ENCODE measurements around the gene TEX22. TPM values are rescaled to one million over a fixed set of nuclear protein-coding genes. Genes with fewer than 3 reads are reported as not detected.

Gene TEX22
- total RNA-seq, 1 donor from 2014 or later = 0.60 TPM

GRCh38 chr14:105431256-105431655 is 32.9 kb downstream of the TEX22 start:
- peak overlapping the region; percentile 81 for H3K27ac Mint-ChIP-seq (ENCODE audit: unreplicated experiment)
- H3K27me3 Mint-ChIP-seq (ENCODE audit: low read depth) = no peaks in the 10 kb centered on the region
- H3K9me3 Mint-ChIP-seq (ENCODE audit: low read depth) = peaks cover 12% of the 10 kb centered on the region
- H3K36me3 Mint-ChIP-seq (ENCODE audit: low read depth) = peaks cover 12% of the 10 kb centered on the region
- H3K4me3 Mint-ChIP-seq (ENCODE audit: unreplicated experiment) = no peak overlapping the region
- peaks cover 27% of the 10 kb centered on the region for H3K4me1 Mint-ChIP-seq (ENCODE audit: low read depth)
- TF ChIP-seq CTCF (IDR thresholded peaks at IDR 0.05) = no peak
- no peak for DNase-seq (ENCODE audit: low spot score)

GRCh38 chr14:105432657-105433056 is 34.3 kb downstream of the TEX22 start:
- no peak overlapping the region for H3K4me3 Mint-ChIP-seq (ENCODE audit: unreplicated experiment)
- no peak for TF ChIP-seq CTCF (IDR thresholded peaks at IDR 0.05)
- H3K4me1 Mint-ChIP-seq (ENCODE audit: low read depth) = peaks cover 30% of the 10 kb centered on the region
- H3K27me3 Mint-ChIP-seq (ENCODE audit: low read depth) = no peaks in the 10 kb centered on the region
- H3K9me3 Mint-ChIP-seq (ENCODE audit: low read depth) = peaks cover 12% of the 10 kb centered on the region
- no peak for DNase-seq (ENCODE audit: low spot score)
- H3K27ac Mint-ChIP-seq (ENCODE audit: unreplicated experiment) = no peak overlapping the region
- peaks cover 9% of the 10 kb centered on the region for H3K36me3 Mint-ChIP-seq (ENCODE audit: low read depth)

- Mint-ChIP-seq H3K4me3 (ENCODE audit: unreplicated experiment) (no peak overlapping the region), H3K36me3 (ENCODE audit: low read depth) (peaks cover 7% of the 10 kb centered on the region), H3K27me3 (ENCODE audit: low read depth) (no peaks in the 10 kb centered on the region), H3K9me3 (ENCODE audit: low read depth) (peaks cover 12% of the 10 kb centered on the region), H3K27ac (ENCODE audit: unreplicated experiment) (no peak overlapping the region), H3K4me1 (ENCODE audit: low read depth) (peaks cover 30% of the 10 kb centered on the region)
- no peak for TF ChIP-seq CTCF (IDR thresholded peaks at IDR 0.05)
- no peak for DNase-seq (ENCODE audit: low spot score)
These were observed 34.8 kb downstream of the TEX22 start for GRCh38 chr14:105433161-105433605.

- Mint-ChIP-seq H3K9me3 (ENCODE audit: low read depth) (peaks cover 9% of the 10 kb centered on the region), H3K4me3 (ENCODE audit: unreplicated experiment) (no peak overlapping the region), H3K36me3 (ENCODE audit: low read depth) (no peaks in the 10 kb centered on the region), H3K27ac (ENCODE audit: unreplicated experiment) (no peak overlapping the region), H3K27me3 (ENCODE audit: low read depth) (no peaks in the 10 kb centered on the region), H3K4me1 (ENCODE audit: low read depth) (peaks cover 16% of the 10 kb centered on the region)
- no peak for TF ChIP-seq CTCF (IDR thresholded peaks at IDR 0.05)
- no peak for DNase-seq (ENCODE audit: low spot score)
These were observed 38.1 kb downstream of the TEX22 start for GRCh38 chr14:105436402-105436801.

GRCh38 chr14:105436891-105437722 is 38.8 kb downstream of the TEX22 start:
- Mint-ChIP-seq H3K9me3 (ENCODE audit: low read depth) (peaks cover 9% of the 10 kb centered on the region), H3K36me3 (ENCODE audit: low read depth) (peaks cover 3% of the 10 kb centered on the region), H3K27ac (ENCODE audit: unreplicated experiment) (no peak overlapping the region), H3K27me3 (ENCODE audit: low read depth) (no peaks in the 10 kb centered on the region), H3K4me1 (ENCODE audit: low read depth) (peaks cover 16% of the 10 kb centered on the region), H3K4me3 (ENCODE audit: unreplicated experiment) (no peak overlapping the region)
- DNase-seq (ENCODE audit: low spot score) = no peak
- TF ChIP-seq CTCF (IDR thresholded peaks at IDR 0.05) = no peak
